DMS79 (cell line): ENCODE measurements around the gene TLCD1.
"Not testable (repeated sequence)": the region's sequence is repeated elsewhere in the genome, so short reads cannot be mapped to it uniquely, and the experiment has no call there.

Experiments
- DNase-seq: peaks from one replicate; lab custom pipeline; 2025; lab: John Stamatoyannopoulos, UW

TLCD1 gene

DNA sequence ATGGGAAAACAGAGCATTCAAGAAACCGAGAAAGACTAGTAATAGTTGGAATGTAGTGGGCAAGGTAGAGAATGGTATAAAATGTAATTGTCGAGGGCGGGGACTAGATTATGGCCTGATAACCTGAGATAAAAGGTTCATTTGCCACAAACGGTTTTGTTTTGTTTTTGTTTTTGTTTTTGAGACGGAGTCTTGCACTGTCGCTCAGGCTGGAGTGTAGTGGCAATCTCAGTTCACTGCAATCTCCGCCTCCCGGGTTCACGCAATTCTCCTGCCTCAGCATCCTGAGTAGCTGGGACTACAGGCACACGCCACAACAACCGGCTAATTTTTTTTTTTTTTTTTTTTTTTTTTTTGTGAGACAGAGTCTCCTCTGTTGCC lies 3.9 kb upstream of the TLCD1 start:
- DNase-seq, result no peak

DNA sequence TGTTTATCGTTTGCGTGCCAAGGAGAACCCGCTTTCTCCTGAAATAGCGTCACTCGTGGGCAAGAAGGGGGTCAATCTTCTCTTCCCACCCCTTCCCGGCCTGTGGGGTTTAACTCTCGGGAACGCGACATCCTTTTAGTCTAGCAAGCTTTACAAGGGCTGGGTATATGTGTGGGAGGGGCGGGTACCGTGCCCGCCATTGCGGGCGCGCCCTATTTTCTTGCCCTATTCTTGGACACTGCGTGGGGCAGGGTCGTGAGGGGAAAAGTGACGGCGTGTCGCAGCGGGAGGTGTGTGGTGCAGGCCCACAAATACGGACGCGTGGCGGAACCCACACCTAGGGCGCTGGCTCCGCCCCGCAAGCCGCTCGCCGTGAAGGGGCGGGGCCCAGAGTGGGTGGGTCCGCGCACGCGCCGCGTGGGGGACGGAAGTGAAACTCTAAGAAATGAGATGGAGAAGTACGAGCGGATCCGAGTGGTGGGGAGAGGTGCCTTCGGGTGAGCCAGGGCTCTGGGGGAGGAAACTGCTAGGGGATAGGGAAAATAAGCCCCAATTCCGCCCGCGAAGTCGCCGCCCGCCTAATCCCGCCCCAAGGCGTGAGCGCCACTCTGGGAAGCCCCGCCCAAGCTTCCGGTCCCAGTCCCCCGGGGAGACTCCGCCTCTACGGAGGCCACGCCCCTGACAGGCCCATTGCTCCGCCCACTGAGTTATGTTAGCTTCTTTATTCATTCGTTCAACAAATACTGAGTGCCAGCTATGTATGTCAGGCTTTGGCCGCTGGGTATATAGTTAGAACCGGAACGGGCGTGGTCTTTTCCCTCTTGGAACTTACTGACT lies 2.5 kb upstream of the TLCD1 start, which contains the start of gene NEK8:
TSS of gene NEK8 (plus strand) at position 425 of the 837 bp plus-strand sequence. CDS start at position 451, 26 bp downstream.
- peak; percentile 81 for DNase-seq

DNA sequence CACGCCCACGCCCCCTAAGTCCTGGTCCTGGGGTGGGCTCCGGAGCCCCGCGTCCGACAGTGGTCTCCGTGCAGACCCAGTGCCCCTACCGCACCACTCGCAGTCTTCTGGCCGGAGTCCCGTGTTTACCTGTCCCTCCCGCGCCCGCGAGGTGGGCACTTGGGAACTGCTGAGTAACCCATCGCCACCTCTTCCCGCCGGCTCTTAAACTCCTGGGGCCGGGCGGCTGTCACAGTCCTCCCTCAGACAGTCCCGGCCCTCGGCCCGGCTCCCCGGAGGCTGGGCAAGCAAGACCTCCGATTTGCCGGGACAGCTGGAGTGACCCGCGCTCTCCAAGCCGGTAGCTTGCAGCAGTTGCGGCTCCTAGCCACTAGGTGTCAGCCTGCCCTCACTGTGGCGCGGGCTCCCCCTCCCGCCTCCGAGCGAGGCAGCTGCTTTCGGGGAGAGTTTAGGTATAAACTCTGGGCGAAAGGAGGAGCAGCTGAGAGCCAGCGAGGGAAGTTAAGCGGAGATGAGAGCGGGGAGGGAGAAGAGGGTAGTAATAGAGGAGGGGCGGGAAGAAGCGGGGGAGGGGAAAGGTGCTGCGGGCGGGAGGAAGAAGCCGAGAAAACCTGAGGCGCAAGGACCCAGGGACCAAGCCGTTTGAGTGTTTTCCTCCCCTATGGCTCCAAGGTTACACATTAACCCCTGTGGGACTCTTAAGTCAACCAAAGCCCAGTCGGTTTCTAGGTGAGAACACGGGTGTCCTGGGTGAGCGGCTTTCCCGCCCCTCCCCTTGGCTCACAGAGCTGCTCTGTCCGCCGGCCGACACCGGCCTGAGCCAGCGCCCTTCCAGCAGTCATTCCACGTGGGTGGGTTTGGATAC lies 826 bp upstream of the TLCD1 start:
- peak; percentile 92 for DNase-seq

DNA sequence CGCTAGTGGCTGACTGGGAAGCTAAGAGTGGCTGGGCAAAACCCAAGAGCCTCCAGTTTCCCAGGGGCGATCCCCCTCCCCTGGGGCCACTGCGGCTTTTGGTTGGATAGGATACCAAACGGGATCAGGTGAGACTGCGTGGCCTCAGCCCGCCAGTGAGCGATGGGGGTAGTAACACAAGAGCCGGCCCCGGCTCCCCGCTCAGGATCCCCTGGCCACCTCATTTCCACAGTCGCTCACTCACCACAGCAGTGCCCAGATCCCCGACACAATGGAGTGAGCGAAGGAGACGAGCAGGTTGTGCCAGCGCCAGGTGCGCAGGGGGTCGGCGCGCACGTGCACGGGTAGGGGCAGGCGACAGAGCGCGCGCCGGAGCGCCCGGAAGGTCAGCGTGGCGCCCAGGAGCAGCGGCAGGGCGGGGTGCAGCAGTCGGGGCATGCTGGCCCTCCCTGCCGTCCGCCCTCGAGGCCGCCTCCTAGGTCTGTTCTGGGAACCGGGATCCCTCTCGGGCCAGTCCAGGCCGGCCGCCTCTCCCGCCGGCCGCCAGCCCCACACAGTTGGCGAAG lies 290 bp downstream of the TLCD1 start:
- peak; percentile 63 for DNase-seq

DNA sequence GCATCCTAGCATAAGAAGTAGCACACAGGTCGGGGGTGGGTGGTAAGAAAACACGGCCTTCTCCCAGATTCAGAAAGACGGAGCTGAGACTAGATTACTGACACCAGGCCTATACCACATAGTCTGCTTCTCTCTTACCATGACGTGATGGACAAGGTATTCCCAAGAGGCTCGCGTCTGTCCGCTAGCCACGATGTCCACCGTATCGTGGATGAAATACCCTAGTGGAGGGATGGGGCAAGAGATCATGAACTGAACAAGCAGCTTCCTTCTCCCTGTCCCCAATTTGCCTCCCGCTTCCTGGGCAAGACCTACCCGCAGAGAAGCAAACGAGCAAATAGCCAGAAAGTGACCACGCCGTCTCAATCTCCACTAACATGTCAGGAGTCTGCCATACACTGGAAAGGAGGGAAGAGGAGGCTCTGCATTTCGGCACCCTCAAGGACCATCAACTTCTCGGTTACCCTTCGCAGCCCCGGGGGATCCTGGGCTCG lies 820 bp downstream of the TLCD1 start:
- DNase-seq, result no peak

DNA sequence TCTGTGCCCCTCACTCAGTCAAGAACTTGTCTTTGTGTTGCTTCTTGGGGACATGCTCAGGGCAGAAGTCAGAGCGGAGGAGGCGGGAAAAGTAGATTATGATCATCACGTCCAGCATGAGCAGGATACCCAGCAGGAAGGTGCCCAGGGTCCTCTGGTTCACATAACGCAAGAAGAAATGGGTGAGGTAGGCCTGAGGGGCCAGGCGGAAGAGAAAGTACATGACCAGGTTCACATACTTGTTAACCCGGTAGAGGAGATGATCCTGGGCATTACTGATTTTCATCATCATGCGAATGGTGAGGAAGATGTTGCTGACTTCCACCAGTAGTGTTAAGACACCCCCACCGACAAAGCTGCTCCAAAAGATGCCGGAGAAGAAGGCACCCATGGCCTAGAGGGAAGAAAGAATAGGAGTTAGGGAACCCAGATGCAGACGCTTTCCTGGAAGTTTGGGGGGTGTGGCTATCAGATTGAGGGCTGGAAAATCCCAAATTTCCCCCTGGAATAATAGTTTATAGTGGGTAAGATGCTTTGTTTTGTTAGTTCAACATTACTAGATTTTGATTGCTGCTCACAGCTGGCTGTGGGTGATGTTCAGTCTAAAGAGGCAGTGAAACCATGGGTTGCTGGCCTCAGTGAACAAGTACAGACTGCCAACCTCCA lies 1.4 kb downstream of the TLCD1 start:
- DNase-seq, result no peak

DNA sequence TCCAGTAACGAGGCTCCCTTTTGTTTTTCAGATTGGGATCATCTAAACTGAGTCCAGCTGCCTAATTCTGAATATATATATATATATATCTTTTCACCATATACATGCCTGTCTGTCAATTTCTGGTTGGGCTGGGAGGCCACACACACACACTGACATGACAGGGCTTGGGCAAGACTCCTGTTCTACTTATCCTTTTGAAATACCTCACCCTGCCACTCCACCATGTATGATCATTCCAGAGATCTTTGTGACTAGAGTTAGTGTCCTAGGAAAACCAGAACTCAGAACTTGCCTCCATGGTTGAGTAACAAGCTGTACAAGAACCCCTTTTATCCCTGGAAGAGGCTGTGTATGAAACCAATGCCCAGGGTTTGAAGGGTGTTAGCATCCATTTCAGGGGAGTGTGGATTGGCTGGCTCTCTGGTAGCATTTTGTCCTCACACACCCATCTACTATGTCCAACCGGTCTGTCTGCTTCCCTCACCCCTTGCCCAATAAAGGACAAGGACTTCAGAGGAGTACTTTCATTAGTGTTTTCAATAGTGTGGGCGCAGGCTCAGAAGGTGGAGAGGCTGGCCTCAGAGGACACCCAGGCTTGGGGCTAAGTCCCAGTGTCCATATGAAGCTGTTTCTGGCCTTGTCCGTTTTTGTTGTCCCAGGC lies 2.1 kb downstream of the TLCD1 start:
- DNase-seq, result not testable (repeated sequence)

DNA sequence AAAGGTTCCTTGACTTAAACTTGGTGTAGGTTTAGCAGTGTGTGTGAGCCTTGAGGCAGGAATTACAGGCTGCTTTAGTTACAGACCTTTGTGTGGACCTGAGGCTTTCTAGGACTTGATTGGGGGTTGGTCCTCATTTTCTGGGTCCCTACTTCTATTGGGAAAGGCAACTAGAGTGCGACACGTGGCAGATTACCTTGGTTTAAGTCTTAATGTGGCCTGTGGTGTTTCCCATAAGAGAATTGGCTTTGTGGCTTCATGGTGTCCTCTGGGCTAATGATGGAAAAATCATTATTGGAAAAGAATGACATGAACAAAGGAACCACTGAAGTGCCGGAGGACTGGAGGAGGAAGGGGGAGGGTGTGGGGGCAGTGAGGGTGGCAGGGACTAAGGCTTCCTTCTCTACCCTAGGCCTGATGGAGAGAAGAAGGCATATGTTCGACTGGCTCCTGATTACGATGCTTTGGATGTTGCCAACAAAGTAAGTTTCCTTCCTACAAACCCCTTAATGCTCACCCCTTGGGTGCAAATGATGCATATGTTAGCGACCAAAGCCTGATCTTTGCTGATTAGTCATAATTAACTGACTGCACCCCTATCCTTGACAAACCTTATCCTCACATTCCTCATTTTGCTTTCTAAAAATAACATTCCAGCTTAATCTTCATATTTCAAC lies 2.7 kb downstream of the TLCD1 start:
- DNase-seq, result no peak

DNA sequence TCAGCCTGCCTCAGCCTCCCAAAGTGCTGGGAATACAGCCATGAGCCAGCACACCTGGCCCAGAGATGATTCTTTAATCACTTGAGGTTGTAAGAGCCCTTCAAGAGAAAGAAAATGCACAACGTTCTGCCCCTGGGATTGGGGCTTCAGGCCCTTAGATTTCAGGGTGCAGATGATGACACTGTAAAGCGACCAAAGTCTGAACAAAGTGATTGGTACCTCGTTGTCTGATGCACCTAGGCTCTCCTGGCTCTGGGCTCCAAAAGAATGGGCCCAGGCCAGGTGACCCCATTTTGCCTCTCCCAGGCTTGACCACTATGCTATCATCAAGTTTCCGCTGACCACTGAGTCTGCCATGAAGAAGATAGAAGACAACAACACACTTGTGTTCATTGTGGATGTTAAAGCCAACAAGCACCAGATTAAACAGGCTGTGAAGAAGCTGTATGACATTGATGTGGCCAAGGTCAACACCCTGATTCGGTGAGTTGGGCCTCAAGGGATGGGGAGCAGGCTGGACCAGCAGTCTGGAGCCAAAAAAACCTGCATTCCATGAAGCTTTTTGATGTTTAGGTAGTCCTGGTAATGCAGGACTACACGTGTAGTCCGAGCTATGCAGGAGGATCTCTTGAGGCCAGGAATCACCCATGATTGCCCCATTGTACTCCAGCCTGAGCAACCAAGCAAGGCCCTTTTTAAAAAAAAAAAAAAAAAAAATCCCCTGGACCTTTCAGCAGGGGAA lies 3.4 kb downstream of the TLCD1 start:
- no peak for DNase-seq

DNA sequence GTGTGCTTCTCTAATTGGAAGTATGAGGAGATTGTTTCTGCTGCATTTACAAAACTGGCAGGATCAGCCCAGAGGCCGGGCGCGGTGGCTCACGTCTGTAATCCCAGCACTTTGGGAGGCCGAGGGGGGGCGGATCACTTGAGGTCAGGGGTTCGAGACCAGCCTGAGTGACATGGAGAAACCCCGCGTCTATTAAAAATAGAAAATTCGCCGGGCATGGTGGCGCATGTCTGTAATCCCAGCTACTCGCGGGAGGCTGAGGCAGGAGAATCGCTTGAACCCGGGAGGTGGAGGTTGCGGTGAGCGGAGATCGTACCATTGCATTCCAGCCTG lies 5.1 kb downstream of the TLCD1 start:
- DNase-seq, result not testable (repeated sequence)

DNA sequence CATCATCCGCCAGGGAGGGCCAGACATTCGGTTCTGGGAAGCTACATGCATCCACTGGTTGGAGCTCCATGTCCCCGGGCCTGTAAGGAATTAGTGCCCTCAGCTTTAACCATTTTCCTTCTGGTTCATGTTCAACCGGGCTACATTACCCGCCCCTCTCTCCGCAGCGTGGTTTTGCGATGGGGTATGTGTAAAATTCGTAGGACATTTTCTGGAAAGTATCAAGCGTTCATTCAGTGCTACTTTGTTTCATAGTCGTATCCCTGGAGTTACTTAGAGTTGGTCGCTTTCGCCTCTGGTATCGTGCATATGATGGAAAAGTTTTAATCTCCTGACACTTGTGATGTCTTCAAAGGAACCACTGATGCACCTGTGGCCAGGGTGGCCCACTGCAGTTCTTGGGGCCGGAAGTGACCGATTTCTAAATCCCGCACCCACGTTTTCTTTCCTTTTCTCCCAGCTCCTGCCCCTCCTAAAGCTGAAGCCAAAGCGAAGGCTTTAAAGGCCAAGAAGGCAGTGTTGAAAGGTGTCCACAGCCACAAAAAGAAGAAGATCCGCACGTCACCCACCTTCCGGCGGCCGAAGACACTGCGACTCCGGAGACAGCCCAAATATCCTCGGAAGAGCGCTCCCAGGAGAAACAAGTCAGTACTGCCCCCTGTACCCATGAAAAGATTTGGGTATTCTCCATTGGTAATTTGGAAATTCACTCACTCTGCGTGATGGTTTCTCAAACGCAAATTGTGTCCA lies 5.6 kb downstream of the TLCD1 start:
- DNase-seq, result no peak

DNA sequence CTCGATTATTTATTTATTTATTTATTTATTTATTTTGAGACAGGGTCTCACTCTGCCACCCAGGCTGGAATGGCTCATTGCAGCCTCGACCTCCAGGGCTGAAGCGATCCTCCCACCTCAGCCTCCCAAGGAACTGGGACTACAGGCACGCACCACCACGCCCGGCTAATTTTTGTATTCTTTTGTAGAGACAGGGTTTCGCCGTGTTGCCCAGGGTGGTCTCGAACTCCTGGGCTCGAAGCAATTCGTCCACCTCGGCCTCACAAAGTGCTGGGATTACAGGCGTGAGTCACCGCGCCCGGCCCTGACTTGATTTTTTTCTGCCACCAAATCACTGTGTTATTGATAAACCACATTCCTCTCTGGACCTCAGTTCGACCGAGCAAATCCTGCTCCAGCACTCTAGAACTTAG lies 7.0 kb downstream of the TLCD1 start:
- DNase-seq, result no peak

DNA sequence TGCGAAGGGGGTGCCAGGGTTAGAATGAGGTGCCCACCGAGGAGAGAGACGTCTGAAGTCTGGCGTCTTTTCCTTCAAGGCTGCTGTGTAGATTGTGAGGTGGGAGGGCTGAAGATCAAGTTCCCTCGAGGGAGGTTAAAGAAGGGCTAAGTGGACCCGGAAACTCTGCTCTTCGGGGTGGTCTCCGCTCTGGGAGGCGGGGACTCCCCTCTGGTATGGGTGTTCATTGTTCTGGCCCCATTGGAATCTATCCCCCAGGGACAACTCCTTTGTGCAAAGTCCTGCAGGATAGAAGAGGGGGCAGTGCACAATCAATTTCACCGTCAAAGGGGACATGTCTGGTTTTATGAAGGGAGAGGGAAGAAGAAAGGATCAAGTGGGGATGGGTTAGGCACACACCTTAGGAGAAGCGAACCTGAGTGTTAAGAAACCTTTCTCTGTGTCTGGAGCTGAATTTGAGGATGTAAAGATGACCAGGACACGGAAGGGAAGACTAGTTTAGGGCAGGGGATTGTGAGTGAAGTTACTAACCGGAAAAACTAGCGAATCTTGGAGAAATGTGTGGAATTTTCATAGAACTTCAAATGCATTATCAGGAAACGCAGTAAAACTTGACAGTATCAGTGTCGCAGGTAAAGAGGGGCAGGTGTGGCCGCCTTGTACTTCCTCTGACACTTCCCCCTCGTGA lies 7.6 kb downstream of the TLCD1 start:
- peak; percentile 80 for DNase-seq

DNA sequence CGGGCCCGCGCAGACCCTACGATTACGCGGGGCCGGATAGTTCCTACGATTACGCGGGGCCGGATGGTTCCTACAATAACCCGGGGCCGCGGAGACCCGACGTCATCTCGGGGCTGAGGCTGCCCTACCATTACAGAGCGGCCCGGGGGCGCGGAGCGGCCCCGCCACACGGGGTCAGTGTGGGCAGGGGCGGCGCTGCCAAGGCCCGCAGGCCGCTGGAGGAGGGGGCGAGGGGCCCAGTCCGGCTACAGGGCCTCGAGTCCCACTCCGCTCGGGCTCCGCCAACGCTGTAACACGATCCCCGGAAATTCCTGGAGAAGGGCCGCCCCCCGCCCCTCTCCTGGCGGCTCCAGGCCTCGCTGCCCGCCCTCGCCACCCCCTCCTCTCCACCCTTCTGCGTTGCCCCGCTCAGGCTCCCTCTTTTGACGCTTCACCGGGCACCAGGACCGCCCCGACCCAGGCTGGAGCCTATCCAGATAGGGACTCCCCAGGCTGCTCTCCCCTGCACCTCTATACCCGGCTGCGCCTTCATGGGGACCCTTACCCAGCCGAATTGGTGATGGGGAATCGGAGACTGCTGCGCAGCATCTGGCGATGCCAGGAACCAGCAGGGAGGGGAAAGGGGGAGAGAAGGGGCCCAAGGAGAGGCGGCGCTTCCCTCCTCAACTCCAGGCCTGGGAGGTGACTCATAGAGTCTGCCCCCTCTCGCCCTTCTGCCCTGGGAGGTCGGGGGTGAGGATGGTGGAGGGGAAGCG lies 8.3 kb downstream of the TLCD1 start, which contains the start of gene RAB34:
TSS of gene RAB34 (minus strand) at position 291 of the 755 bp plus-strand sequence. CDS start 602 bp downstream, outside the sequence.
- peak; percentile 89 for DNase-seq

DNA sequence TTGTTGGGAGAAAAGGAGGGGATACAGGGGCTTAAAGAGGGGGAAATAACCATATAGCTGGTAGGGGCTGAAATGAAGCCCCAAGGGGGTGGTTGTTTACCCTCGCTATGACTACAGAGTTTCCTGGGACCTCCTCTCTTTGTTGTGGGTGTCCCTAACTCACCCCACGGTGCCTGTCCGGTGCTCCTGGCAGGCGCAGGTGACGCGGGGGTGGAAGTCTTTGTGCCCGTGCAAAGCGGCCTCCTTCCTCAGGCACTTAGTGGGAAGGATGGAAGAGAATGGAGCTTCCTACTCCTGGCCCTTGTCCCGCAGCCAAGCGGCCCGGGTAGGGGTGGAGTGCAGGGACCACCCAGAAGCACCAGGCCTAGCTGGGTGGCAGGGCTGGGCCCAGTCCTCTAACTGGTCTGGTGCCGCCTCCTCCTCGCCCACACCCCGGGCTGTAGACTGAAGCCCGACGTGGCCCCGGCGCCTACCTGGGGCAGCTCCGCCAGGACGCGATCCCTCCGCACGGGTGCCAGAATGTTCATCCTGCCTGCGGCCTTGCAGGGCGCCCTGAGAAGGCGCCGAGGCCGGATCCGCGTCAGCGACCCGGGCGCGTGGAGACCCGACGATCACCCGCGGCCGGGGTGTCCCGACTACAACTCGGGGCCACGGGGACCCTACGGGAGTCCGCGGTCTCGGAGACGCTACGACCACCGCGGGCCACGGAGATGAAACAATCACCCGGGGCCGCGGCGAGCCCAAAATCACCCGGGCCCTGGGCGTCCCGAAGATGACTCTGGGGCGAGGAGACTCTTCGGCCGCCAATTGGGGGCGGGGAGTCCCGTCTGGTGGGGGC lies 9.1 kb downstream of the TLCD1 start:
- no peak for DNase-seq

DNA sequence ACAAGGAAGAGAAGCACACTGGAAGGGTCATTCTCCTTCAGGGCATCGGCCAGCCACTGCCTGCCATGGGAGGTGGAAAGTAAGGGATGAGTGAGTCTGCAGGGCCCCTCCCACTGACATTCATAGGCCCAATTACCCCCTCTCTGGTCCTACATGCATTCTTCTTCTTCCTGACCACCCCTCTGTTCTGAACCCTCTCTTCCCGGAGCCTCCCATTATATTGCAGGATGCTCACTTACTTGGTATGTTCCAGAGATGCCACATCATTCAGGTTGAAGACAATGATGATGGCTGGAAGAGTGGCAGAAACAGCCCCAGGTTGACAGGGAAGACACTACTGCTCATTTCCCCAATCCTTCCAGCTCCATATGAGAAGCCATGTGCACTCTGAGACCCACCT lies 10.8 kb downstream of the TLCD1 start:
- no peak for DNase-seq

DNA sequence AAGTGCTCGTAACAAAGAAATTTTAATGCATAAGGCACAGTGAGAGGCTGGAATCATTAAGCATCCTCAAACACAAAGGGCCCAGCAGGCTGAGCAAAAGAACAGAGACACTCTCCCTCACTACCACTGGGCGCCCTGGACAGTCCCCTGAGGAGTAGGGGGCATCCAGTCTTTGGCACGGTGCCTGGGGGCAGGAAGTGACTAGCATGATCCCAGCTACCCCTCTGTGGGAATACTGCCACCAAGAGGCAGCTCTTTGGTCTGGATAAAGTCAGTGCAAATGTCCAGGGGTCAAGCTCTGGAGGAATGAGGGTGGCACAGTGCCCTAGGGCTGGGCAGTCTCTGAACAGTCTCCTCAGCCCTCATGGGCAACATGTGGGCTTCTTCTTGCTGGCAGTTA lies 11.8 kb downstream of the TLCD1 start:
- DNase-seq, result no peak
